Amniotic epithelial cell (primary cell): ENCODE results near the gene TYW5.

Source experiments
- DNase-seq: peaks from one replicate; pipeline ENCODE4 v3.0.0-alpha.2; 2010; ENCODE audit warnings: low read depth

Gene TYW5

GRCh38 chr2:199955339-199956061 is at the start of gene TYW5, which contains the start of gene MAIP1:
Gene TYW5, minus strand, starts transcription at chr2:199955491. Its CDS starts 21 bp downstream, at chr2:199955470.
Gene MAIP1, plus strand, starts transcription at chr2:199955582. Its CDS starts 217 bp downstream, at chr2:199955799.
- peak; percentile 82 for DNase-seq

GRCh38 chr2:200003444-200003843 is 48.2 kb upstream of the TYW5 start:
- no peak for DNase-seq

GRCh38 chr2:200000444-200001163 is 45.3 kb upstream of the TYW5 start:
- no peak for DNase-seq

GRCh38 chr2:199999166-199999565 is 43.9 kb upstream of the TYW5 start:
- peak; percentile 21 for DNase-seq

GRCh38 chr2:199997296-199997695 is 42.0 kb upstream of the TYW5 start:
- no peak for DNase-seq

GRCh38 chr2:199994896-199995295 is 39.6 kb upstream of the TYW5 start:
- DNase-seq = no peak

GRCh38 chr2:199994371-199994770 is 39.1 kb upstream of the TYW5 start:
- no peak for DNase-seq

- no peak for DNase-seq
These were observed 37.0 kb upstream of the TYW5 start for GRCh38 chr2:199992296-199992695.

GRCh38 chr2:199991691-199992090 is 36.4 kb upstream of the TYW5 start:
- DNase-seq = no peak

GRCh38 chr2:199989822-199990221 is 34.5 kb upstream of the TYW5 start:
- DNase-seq = no peak

GRCh38 chr2:199988151-199988550 is 32.9 kb upstream of the TYW5 start:
- peak; percentile 70 for DNase-seq

- peak; percentile 76 for DNase-seq
These were observed 32.3 kb upstream of the TYW5 start for GRCh38 chr2:199987586-199987985.

- DNase-seq = peak; percentile 79
These were observed 30.4 kb upstream of the TYW5 start for GRCh38 chr2:199985625-199986207.

- DNase-seq = no peak
These were observed 29.5 kb upstream of the TYW5 start for GRCh38 chr2:199984755-199985154.

- no peak for DNase-seq
These were observed 28.9 kb upstream of the TYW5 start for GRCh38 chr2:199984159-199984558.

- DNase-seq = no peak
These were observed 28.2 kb upstream of the TYW5 start for GRCh38 chr2:199983534-199983933.

GRCh38 chr2:199982126-199982843 is 27.0 kb upstream of the TYW5 start:
- DNase-seq = no peak

- DNase-seq = peak; percentile 82
These were observed 24.7 kb upstream of the TYW5 start for GRCh38 chr2:199979832-199980628.

GRCh38 chr2:199979398-199979797 is 24.1 kb upstream of the TYW5 start:
- no peak for DNase-seq

GRCh38 chr2:199977984-199978415 is 22.7 kb upstream of the TYW5 start:
- peak; percentile 88 for DNase-seq

GRCh38 chr2:199975273-199975895 is 20.1 kb upstream of the TYW5 start:
- DNase-seq = no peak
